H1 (cell line): ENCODE data around the gene LIPC. TPM values are rescaled to one million over a fixed set of nuclear protein-coding genes. Genes with fewer than 3 reads are reported as not detected.

Experiments
- BRCA1 ChIP-seq: IDR thresholded peaks from 2 replicates; pipeline ENCODE4 v1.6.1; 2012; ENCODE audit warnings: low read depth, low read length, improper control_type of control experiment
- CTBP2 ChIP-seq: IDR thresholded peaks from 2 replicates; pipeline ENCODE4 v1.7.0; 2011; ENCODE audit warnings: borderline replicate concordance, mild to moderate bottlenecking, moderate library complexity, mixed read lengths, low read length; ENCODE audit not compliant: insufficient read depth, insufficient read length
- EGR1 ChIP-seq: IDR thresholded peaks from 2 replicates; pipeline ENCODE4 v1.6.1; 2011; ENCODE audit warnings: low read depth, low read length, borderline replicate concordance
- EP300 ChIP-seq, 2 experiments: IDR thresholded peaks; 1 replicate in 1 of 2; 2 replicates in 1 of 2; pipeline ENCODE4 v1.6.1; 2011 to 2012; ENCODE audit warnings: low read depth in 2 of 2, low read length in 2 of 2, mild to moderate bottlenecking in 2 of 2, borderline replicate concordance in 1 of 2, inconsistent platforms in 1 of 2, moderate library complexity in 1 of 2
- GTF2F1 ChIP-seq: IDR thresholded peaks from 2 replicates; pipeline ENCODE4 v1.6.1; 2012; ENCODE audit warnings: low read depth, low read length, improper control_type of control experiment, borderline replicate concordance
- HDAC2 ChIP-seq, 2 experiments: fragments of 300-600 bp in 1 of 2; sonication (generic) in 1 of 2; IDR thresholded peaks; 2 replicates each; pipeline ENCODE4 v1.6.1; 2011 to 2012; ENCODE audit warnings: low read depth in 2 of 2, low read length in 2 of 2, mild to moderate bottlenecking in 2 of 2, moderate library complexity in 2 of 2, borderline replicate concordance in 1 of 2, inconsistent platforms in 1 of 2
- KDM1A ChIP-seq: fragments of 200-600, 300-600 bp; sonication (generic); IDR thresholded peaks from 2 replicates; pipeline ENCODE4 v1.7.1; 2016; ENCODE audit warnings: mild to moderate bottlenecking, low read length, borderline replicate concordance
- SIX5 ChIP-seq: IDR thresholded peaks from 2 replicates; pipeline ENCODE4 v1.6.1; 2011; ENCODE audit warnings: mild to moderate bottlenecking, low read depth, low read length
- SP4 ChIP-seq: IDR thresholded peaks from 2 replicates; pipeline ENCODE4 v1.6.1; 2012; ENCODE audit warnings: low read length, inconsistent platforms
- SUZ12 ChIP-seq: fragments of 200-600 bp; sonication (generic); IDR thresholded peaks from 2 replicates; pipeline ENCODE4 v1.6.1; 2012; ENCODE audit warnings: mild to moderate bottlenecking, inconsistent platforms, low read length, moderate library complexity, mixed read lengths
- polyA plus RNA-seq, 7 experiments: library from polyadenylated mRNA; depleted of rRNA in 3 of 7; stranded (reverse) in 5 of 7; unstranded in 2 of 7; fragments of >200 nt in 5 of 7; fragments of 200-250 nt in 2 of 7; gene quantifications; 1 replicate in 5 of 7; 2 replicates in 1 of 7; 4 replicates in 1 of 7; pipeline versions ENCODE4 v1.2.1 to v1.2.3, GENCODE V29; 2011 to 2013; ENCODE audit warnings: missing spikeins in 2 of 7, mixed read lengths in 2 of 7
- total RNA-seq: library from RNA; stranded (reverse); fragmentation: NEBNext Ultra II Directional; extraction: Animal tissue kit (Norgen Biotek cat#: 25700); gene quantifications from 2 replicates; pipeline ENCODE4 v1.2.1, GENCODE V29; 2021

The LIPC gene
- total and polyA plus RNA-seq, 2 of the 8 experiments (the other 6 are each of a cell fraction or from before 2014, with no cell fraction given) = not detected

GRCh38 chr15:58513726-58514336, 82.0 kb downstream of the LIPC start (continued):
- TF ChIP-seq EGR1 (no peak), EP300 (IDR thresholded peaks at IDR 0.05; ENCODE audit: borderline replicate concordance in 1 of 2, low read depth in 2 of 2, low read length in 2 of 2) (no peak), KDM1A (no peak), SUZ12 (no peak), BRCA1 (no peak), GTF2F1 (no peak), SIX5 (no peak), HDAC2 (IDR thresholded peaks at IDR 0.05; ENCODE audit: borderline replicate concordance in 1 of 2, low read depth in 2 of 2, low read length in 2 of 2) (no peak), CTBP2 (no peak), SP4 (no peak)
